ENCODE results near the gene KCNC1. TPM values are rescaled to one million over a fixed set of nuclear protein-coding genes. Genes with fewer than 3 reads are reported as not detected.

KCNC1 gene
- polyA plus RNA-seq, 2 donors: 0.01 TPM; not detected in 1

- H3K27ac ChIP-seq (ENCODE audit: low read depth in 2 of 2, low read length in 1 of 2): no peak overlapping the region
- H3K4me1 ChIP-seq (ENCODE audit: control insufficient read depth in 2 of 2, insufficient read depth in 2 of 2, low read length in 1 of 2): no peaks in the 10 kb centered on the region
- WGBS, 2 donors: 61 to 78% methylated on average over 12 of the region's 12 CpGs
- no peak overlapping the region for H3K4me3 ChIP-seq (ENCODE audit: low read depth in 1 of 2, low read length in 2 of 2)
- H3K9me3 ChIP-seq (ENCODE audit: control insufficient read depth in 2 of 2, insufficient read depth in 1 of 2, low read depth in 1 of 2, low read length in 1 of 2): no peaks in the 10 kb centered on the region
- H3K27me3 ChIP-seq (ENCODE audit: control insufficient read depth in 1 of 2, insufficient read depth in 2 of 2, low read length in 2 of 2): no peaks in the 10 kb centered on the region
- no peaks in the 10 kb centered on the region for H3K36me3 ChIP-seq (ENCODE audit: control insufficient read depth in 2 of 2, insufficient read depth in 2 of 2, low read length in 1 of 2)
These were observed 47.0 kb downstream of the KCNC1 start for GRCh38 chr11:17781626-17782025.

GRCh38 chr11:17782145-17782544 is 47.6 kb downstream of the KCNC1 start:
- Histone ChIP-seq H3K27ac (ENCODE audit: low read depth in 2 of 2, low read length in 1 of 2) (no peak overlapping the region), H3K4me1 (ENCODE audit: control insufficient read depth in 2 of 2, insufficient read depth in 2 of 2, low read length in 1 of 2) (no peaks in the 10 kb centered on the region), H3K4me3 (ENCODE audit: low read depth in 1 of 2, low read length in 2 of 2) (no peak overlapping the region), H3K27me3 (ENCODE audit: control insufficient read depth in 1 of 2, insufficient read depth in 2 of 2, low read length in 2 of 2) (no peaks in the 10 kb centered on the region), H3K9me3 (ENCODE audit: control insufficient read depth in 2 of 2, insufficient read depth in 1 of 2, low read depth in 1 of 2, low read length in 1 of 2) (no peaks in the 10 kb centered on the region), H3K36me3 (ENCODE audit: control insufficient read depth in 2 of 2, insufficient read depth in 2 of 2, low read length in 1 of 2) (no peaks in the 10 kb centered on the region)
- WGBS, 2 donors: 84 to 89% methylated on average over 12 of the region's 12 CpGs

GRCh38 chr11:17782603-17783337 is 48.2 kb downstream of the KCNC1 start:
- H3K4me3 ChIP-seq (ENCODE audit: low read depth in 1 of 2, low read length in 2 of 2): no peak overlapping the region
- 86 to 88% methylated on average over 4 of the region's 4 CpGs for WGBS, 2 donors

GRCh38 chr11:17783878-17784277 is 49.3 kb downstream of the KCNC1 start:
- 89 to 92% methylated on average over 4 of the region's 4 CpGs for WGBS, 2 donors

More at GRCh38 chr11:17782603-17783337, 48.2 kb downstream of the KCNC1 start:
- Histone ChIP-seq H3K4me1 (ENCODE audit: control insufficient read depth in 2 of 2, insufficient read depth in 2 of 2, low read length in 1 of 2) (no peaks in the 10 kb centered on the region), H3K27me3 (ENCODE audit: control insufficient read depth in 1 of 2, insufficient read depth in 2 of 2, low read length in 2 of 2) (no peaks in the 10 kb centered on the region), H3K9me3 (ENCODE audit: control insufficient read depth in 2 of 2, insufficient read depth in 1 of 2, low read depth in 1 of 2, low read length in 1 of 2) (no peaks in the 10 kb centered on the region), H3K36me3 (ENCODE audit: control insufficient read depth in 2 of 2, insufficient read depth in 2 of 2, low read length in 1 of 2) (no peaks in the 10 kb centered on the region), H3K27ac (ENCODE audit: low read depth in 2 of 2, low read length in 1 of 2) (no peak overlapping the region)

GRCh38 chr11:17786824-17787525 is 52.4 kb downstream of the KCNC1 start:
- 87 to 89% methylated on average over 14 of the region's 14 CpGs for WGBS, 2 donors

More at GRCh38 chr11:17783878-17784277, 49.3 kb downstream of the KCNC1 start:
- no peaks in the 10 kb centered on the region for H3K9me3 ChIP-seq (ENCODE audit: control insufficient read depth in 2 of 2, insufficient read depth in 1 of 2, low read depth in 1 of 2, low read length in 1 of 2)
- H3K27me3 ChIP-seq (ENCODE audit: control insufficient read depth in 1 of 2, insufficient read depth in 2 of 2, low read length in 2 of 2): no peaks in the 10 kb centered on the region
- H3K4me1 ChIP-seq (ENCODE audit: control insufficient read depth in 2 of 2, insufficient read depth in 2 of 2, low read length in 1 of 2): no peaks in the 10 kb centered on the region
- no peak overlapping the region for H3K27ac ChIP-seq (ENCODE audit: low read depth in 2 of 2, low read length in 1 of 2)
- no peak overlapping the region for H3K4me3 ChIP-seq (ENCODE audit: low read depth in 1 of 2, low read length in 2 of 2)
- H3K36me3 ChIP-seq (ENCODE audit: control insufficient read depth in 2 of 2, insufficient read depth in 2 of 2, low read length in 1 of 2): peaks cover 0 to 3% of the 10 kb centered on the region in 2 donors

GRCh38 chr11:17788084-17788483 is 53.5 kb downstream of the KCNC1 start:
- 94% methylated on average over 5 of the region's 5 CpGs for WGBS, 2 donors
- Histone ChIP-seq H3K36me3 (ENCODE audit: control insufficient read depth in 2 of 2, insufficient read depth in 2 of 2, low read length in 1 of 2) (peaks cover 0 to 3% of the 10 kb centered on the region in 2 donors), H3K9me3 (ENCODE audit: control insufficient read depth in 2 of 2, insufficient read depth in 1 of 2, low read depth in 1 of 2, low read length in 1 of 2) (no peaks in the 10 kb centered on the region), H3K27me3 (ENCODE audit: control insufficient read depth in 1 of 2, insufficient read depth in 2 of 2, low read length in 2 of 2) (no peaks in the 10 kb centered on the region), H3K4me1 (ENCODE audit: control insufficient read depth in 2 of 2, insufficient read depth in 2 of 2, low read length in 1 of 2) (no peaks in the 10 kb centered on the region), H3K4me3 (ENCODE audit: low read depth in 1 of 2, low read length in 2 of 2) (no peak overlapping the region), H3K27ac (ENCODE audit: low read depth in 2 of 2, low read length in 1 of 2) (no peak overlapping the region)

More at GRCh38 chr11:17786824-17787525, 52.4 kb downstream of the KCNC1 start:
- Histone ChIP-seq H3K27me3 (ENCODE audit: control insufficient read depth in 1 of 2, insufficient read depth in 2 of 2, low read length in 2 of 2) (no peaks in the 10 kb centered on the region), H3K4me3 (ENCODE audit: low read depth in 1 of 2, low read length in 2 of 2) (no peak overlapping the region), H3K4me1 (ENCODE audit: control insufficient read depth in 2 of 2, insufficient read depth in 2 of 2, low read length in 1 of 2) (no peaks in the 10 kb centered on the region), H3K9me3 (ENCODE audit: control insufficient read depth in 2 of 2, insufficient read depth in 1 of 2, low read depth in 1 of 2, low read length in 1 of 2) (no peaks in the 10 kb centered on the region), H3K27ac (ENCODE audit: low read depth in 2 of 2, low read length in 1 of 2) (no peak overlapping the region), H3K36me3 (ENCODE audit: control insufficient read depth in 2 of 2, insufficient read depth in 2 of 2, low read length in 1 of 2) (peaks cover 0 to 3% of the 10 kb centered on the region in 2 donors)

- no peak overlapping the region for H3K27ac ChIP-seq (ENCODE audit: low read depth in 2 of 2, low read length in 1 of 2)
- 81 to 83% methylated on average over 1 of the region's 1 CpG for WGBS, 2 donors
- H3K4me3 ChIP-seq (ENCODE audit: low read depth in 1 of 2, low read length in 2 of 2): no peak overlapping the region
- H3K36me3 ChIP-seq (ENCODE audit: control insufficient read depth in 2 of 2, insufficient read depth in 2 of 2, low read length in 1 of 2): peaks cover 0 to 3% of the 10 kb centered on the region in 2 donors
- no peaks in the 10 kb centered on the region for H3K9me3 ChIP-seq (ENCODE audit: control insufficient read depth in 2 of 2, insufficient read depth in 1 of 2, low read depth in 1 of 2, low read length in 1 of 2)
- no peaks in the 10 kb centered on the region for H3K4me1 ChIP-seq (ENCODE audit: control insufficient read depth in 2 of 2, insufficient read depth in 2 of 2, low read length in 1 of 2)
- H3K27me3 ChIP-seq (ENCODE audit: control insufficient read depth in 1 of 2, insufficient read depth in 2 of 2, low read length in 2 of 2): no peaks in the 10 kb centered on the region
These were observed 55.9 kb downstream of the KCNC1 start for GRCh38 chr11:17790453-17790852.

GRCh38 chr11:17791144-17791543 is 56.6 kb downstream of the KCNC1 start:
- no peaks in the 10 kb centered on the region for H3K27me3 ChIP-seq (ENCODE audit: control insufficient read depth in 1 of 2, insufficient read depth in 2 of 2, low read length in 2 of 2)
- H3K4me1 ChIP-seq (ENCODE audit: control insufficient read depth in 2 of 2, insufficient read depth in 2 of 2, low read length in 1 of 2): no peaks in the 10 kb centered on the region
- H3K27ac ChIP-seq (ENCODE audit: low read depth in 2 of 2, low read length in 1 of 2): no peak overlapping the region
- no peak overlapping the region for H3K4me3 ChIP-seq (ENCODE audit: low read depth in 1 of 2, low read length in 2 of 2)
- H3K9me3 ChIP-seq (ENCODE audit: control insufficient read depth in 2 of 2, insufficient read depth in 1 of 2, low read depth in 1 of 2, low read length in 1 of 2): no peaks in the 10 kb centered on the region
- peaks cover 0 to 3% of the 10 kb centered on the region in 2 donors for H3K36me3 ChIP-seq (ENCODE audit: control insufficient read depth in 2 of 2, insufficient read depth in 2 of 2, low read length in 1 of 2)

- H3K4me1 ChIP-seq (ENCODE audit: control insufficient read depth in 2 of 2, insufficient read depth in 2 of 2, low read length in 1 of 2): no peaks in the 10 kb centered on the region
- H3K4me3 ChIP-seq (ENCODE audit: low read depth in 1 of 2, low read length in 2 of 2): no peak overlapping the region
- H3K9me3 ChIP-seq (ENCODE audit: control insufficient read depth in 2 of 2, insufficient read depth in 1 of 2, low read depth in 1 of 2, low read length in 1 of 2): no peaks in the 10 kb centered on the region
- no peak overlapping the region for H3K27ac ChIP-seq (ENCODE audit: low read depth in 2 of 2, low read length in 1 of 2)
- H3K36me3 ChIP-seq (ENCODE audit: control insufficient read depth in 2 of 2, insufficient read depth in 2 of 2, low read length in 1 of 2): peaks cover 0 to 3% of the 10 kb centered on the region in 2 donors
- WGBS, 2 donors: 95 to 96% methylated on average over 9 of the region's 9 CpGs
- H3K27me3 ChIP-seq (ENCODE audit: control insufficient read depth in 1 of 2, insufficient read depth in 2 of 2, low read length in 2 of 2): no peaks in the 10 kb centered on the region
These were observed 57.6 kb downstream of the KCNC1 start for GRCh38 chr11:17792161-17792560.

Measured in esophagus (tissue), 2 donors.